A549 (cell line): ENCODE measurements around the gene SPINK14. TPM values are rescaled to one million over a fixed set of nuclear protein-coding genes. Genes with fewer than 3 reads are reported as not detected.

Experiments
- ATAC-seq, 2 experiments: fragments of 200-7000 bp in 1 of 2; fragments of >200 bp in 1 of 2; cut with Nextera tagmentation in 1 of 2; cut with Tn5 transposase in 1 of 2; 3 replicates each; pipeline versions ENCODE4 v1.8.0 to v1.9.1; 2018 to 2020; ENCODE audit warnings: mild to moderate bottlenecking in 1 of 2, moderate library complexity in 1 of 2
- CTCF ChIA-PET: fragments of 300-600 bp; sonication (Branson Sonifier 250); formaldehyde crosslinking; extraction: SDS; loops from one replicate; lab custom pipeline; 2021; ENCODE audit warnings: antibody characterized with exemption, inconsistent platforms; lab: Yijun Ruan, JAX
- POLR2A ChIA-PET: fragments of 350-600 bp; formaldehyde crosslinking; extraction: SDS; loops from one replicate; lab custom pipeline; 2021; ENCODE audit warnings: antibody characterized with exemption, inconsistent platforms; lab: Yijun Ruan, JAX
- DNase-seq, 2 experiments: peaks; one replicate each; pipeline versions ENCODE4 v3.0.0 to v3.0.0-alpha.2; 2011 to 2016; ENCODE audit warnings: low read depth in 1 of 2, low spot score in 1 of 2
- FAIRE-seq: peaks from 2 replicates; lab custom pipeline; 2011; peaks lifted over from hg19 to GRCh38; lab: Jason Lieb, UNC
- H3K27ac ChIP-seq, 2 experiments: fragments of >200 bp; sonication (Bioruptor Twin); formaldehyde crosslinking; 3 replicates each; pipeline ENCODE4 v1.5.1; 2016 to 2017
- H3K4me1 ChIP-seq: fragments of >200 bp; sonication (Bioruptor Twin); formaldehyde crosslinking; 3 replicates; pipeline ENCODE4 v1.6.1; 2016
- H3K4me2 ChIP-seq: fragments of >200 bp; sonication (Bioruptor Twin); formaldehyde crosslinking; 3 replicates; pipeline ENCODE4 v1.6.1; 2016
- H3K4me3 ChIP-seq: fragments of >200 bp; sonication (Bioruptor Twin); formaldehyde crosslinking; 3 replicates; pipeline ENCODE4 v1.5.1; 2016
- H3K9me3 ChIP-seq: fragments of >200 bp; sonication (Bioruptor Twin); formaldehyde crosslinking; 3 replicates; pipeline ENCODE4 v1.6.1; 2016
- BCL3 ChIP-seq: fragments of >200 bp; sonication (Bioruptor Twin); formaldehyde crosslinking; IDR thresholded peaks from 3 replicates; pipeline ENCODE4 v1.6.1; 2016
- CBX8 ChIP-seq: fragments of 200-600 bp; sonication (generic); IDR thresholded peaks from 2 replicates; pipeline ENCODE4 v1.6.1; 2016
- CHD2 ChIP-seq: fragments of 150-350 bp; IDR thresholded peaks from 2 replicates; pipeline ENCODE4 v1.6.1; 2014; ENCODE audit warnings: low read length; ENCODE audit not compliant: partially characterized antibody
- E2F6 ChIP-seq: IDR thresholded peaks from 2 replicates; pipeline ENCODE4 v1.6.1; 2012; ENCODE audit warnings: low read depth, borderline replicate concordance
- EHMT2 ChIP-seq: fragments of 200-600 bp; sonication (generic); IDR thresholded peaks from 2 replicates; pipeline ENCODE4 v1.6.1; 2016; ENCODE audit warnings: antibody characterized with exemption, low read depth, mild to moderate bottlenecking, moderate library complexity
- ESRRA ChIP-seq: fragments of 150-350 bp; IDR thresholded peaks from 2 replicates; pipeline ENCODE4 v1.6.1; 2014; ENCODE audit warnings: mild to moderate bottlenecking, low read length, borderline replicate concordance
- FOSB ChIP-seq: fragments of 250-450 bp; sonication (Bioruptor Pico); IDR thresholded peaks from 2 replicates; pipeline ENCODE4 v1.5.0; 2020; ENCODE audit warnings: mild to moderate bottlenecking, moderate library complexity
- GATA3 ChIP-seq: IDR thresholded peaks from 2 replicates; pipeline ENCODE4 v1.6.1; 2012; ENCODE audit warnings: borderline replicate concordance
- HDAC2 ChIP-seq: fragments of 200-600 bp; sonication (generic); IDR thresholded peaks from 2 replicates; pipeline ENCODE4 v1.6.1; 2016
- HMGXB4 ChIP-seq: fragments of 250-450 bp; sonication (Bioruptor Pico); IDR thresholded peaks from 2 replicates; pipeline ENCODE4 v1.5.0; 2021; ENCODE audit warnings: mild to moderate bottlenecking, moderate library complexity, borderline replicate concordance
- HOXB5 ChIP-seq: fragments of 250-450 bp; sonication (Bioruptor Pico); IDR thresholded peaks from 2 replicates; pipeline ENCODE4 v1.5.0; 2020; ENCODE audit warnings: mild to moderate bottlenecking, moderate library complexity
- JUN ChIP-seq, 2 experiments: fragments of >200 bp; sonication (Bioruptor Twin); formaldehyde crosslinking; IDR thresholded peaks; 2 replicates in 1 of 2; 3 replicates in 1 of 2; pipeline ENCODE4 v1.6.1; 2016 to 2017
- JUNB ChIP-seq: fragments of >200 bp; sonication (Bioruptor Twin); formaldehyde crosslinking; IDR thresholded peaks from 2 replicates; pipeline ENCODE4 v1.6.1; 2016
- KDM5A ChIP-seq: fragments of 200-600 bp; sonication (generic); IDR thresholded peaks from 2 replicates; pipeline ENCODE4 v1.6.1; 2016; ENCODE audit warnings: antibody characterized with exemption, mild to moderate bottlenecking
- MAX ChIP-seq: IDR thresholded peaks from 2 replicates; pipeline ENCODE4 v1.6.1; 2012
- MAZ ChIP-seq: fragments of 150-350 bp; IDR thresholded peaks from 2 replicates; pipeline ENCODE4 v1.6.1; 2014; ENCODE audit warnings: antibody characterized with exemption, low read depth, low read length, borderline replicate concordance
- MYC ChIP-seq: IDR thresholded peaks from 2 replicates; pipeline ENCODE4 v1.6.1; 2012; ENCODE audit warnings: mild to moderate bottlenecking, inconsistent platforms, low read length, improper control_type of control experiment, borderline replicate concordance
- NFE2L2 ChIP-seq: fragments of 150-350 bp; conservative IDR thresholded peaks from 2 replicates; pipeline ENCODE4 v1.6.1; 2014; ENCODE audit warnings: low read length
- NR3C1 ChIP-seq: fragments of >200 bp; sonication (Bioruptor Twin); formaldehyde crosslinking; IDR thresholded peaks from 3 replicates; pipeline ENCODE4 v1.6.1; 2017
- PHF8 ChIP-seq: fragments of 200-600 bp; sonication (generic); IDR thresholded peaks from 2 replicates; pipeline ENCODE4 v1.6.1; 2016; ENCODE audit warnings: low read depth, mild to moderate bottlenecking, antibody characterized with exemption, moderate library complexity, borderline replicate concordance
- RAD21 ChIP-seq, 2 experiments: fragments of >200 bp in 1 of 2; sonication (Bioruptor Twin) in 1 of 2; formaldehyde crosslinking in 1 of 2; IDR thresholded peaks in 1 of 2; conservative IDR thresholded peaks in 1 of 2; 2 replicates in 1 of 2; 3 replicates in 1 of 2; pipeline ENCODE4 v1.6.1; 2012 to 2018; ENCODE audit warnings: inconsistent platforms in 1 of 2
- RCOR1 ChIP-seq: fragments of 150-350 bp; IDR thresholded peaks from 2 replicates; pipeline ENCODE4 v1.6.1; 2014; ENCODE audit warnings: antibody characterized with exemption, low read length, low read depth
- RNF2 ChIP-seq: fragments of 200-600 bp; sonication (generic); IDR thresholded peaks from 2 replicates; pipeline ENCODE4 v1.6.1; 2016; ENCODE audit warnings: low read depth, mild to moderate bottlenecking, antibody characterized with exemption, moderate library complexity, borderline replicate concordance
- SMC3 ChIP-seq: fragments of >200 bp; sonication (Bioruptor Twin); formaldehyde crosslinking; IDR thresholded peaks from 3 replicates; pipeline ENCODE4 v1.6.1; 2018; ENCODE audit warnings: inconsistent platforms
- SREBF2 ChIP-seq: fragments of 450-650 bp; IDR thresholded peaks from 2 replicates; pipeline ENCODE4 v1.6.1; 2014; ENCODE audit warnings: mild to moderate bottlenecking, moderate library complexity
- TP53 ChIP-seq: fragments of 250-450 bp; sonication (Bioruptor Pico); IDR thresholded peaks from 2 replicates; pipeline ENCODE4 v1.5.0; 2021; ENCODE audit warnings: mild to moderate bottlenecking, moderate library complexity
- USF2 ChIP-seq: fragments of 450-650 bp; IDR thresholded peaks from 2 replicates; pipeline ENCODE4 v1.6.1; 2014; ENCODE audit warnings: antibody characterized with exemption
- WGBS: methylation state at CpG from one replicate; pipeline ENCODE4 v1.1.6; 2017; ENCODE audit errors: missing lambda C conversion rate; 5-methylcytosine and 5-hydroxymethylcytosine counted together
- polyA plus RNA-seq, 4 experiments: library from polyadenylated mRNA; depleted of rRNA in 3 of 4; stranded (reverse); fragments of >200 nt; fragmentation: RNase III in 1 of 4; extraction: RNeasy Plus Mini Kit Qiagen cat#74134 plus additional on column Dnase treatment in 1 of 4; gene quantifications; 2 replicates in 3 of 4; 3 replicates in 1 of 4; pipeline ENCODE4 v1.2.3, GENCODE V29; 2011 to 2017

The SPINK14 gene
- polyA plus RNA-seq, 2 of the 4 experiments (the other 2 are of a cell fraction), result not detected

GRCh38 chr5:148172377-148172776 lies 4.0 kb downstream of the SPINK14 start:
- no peak for DNase-seq
- 2% methylated on average over 2 of the region's 2 CpGs for WGBS
- Histone ChIP-seq H3K4me3 (no peak overlapping the region), H3K4me2 (no peak overlapping the region), H3K4me1 (no peaks in the 10 kb centered on the region), H3K27ac (no peak overlapping the region), H3K9me3 (no peaks in the 10 kb centered on the region)
- no peak for FAIRE-seq
- CTCF ChIA-PET, result interaction anchor here (1.5 kb wide), 1 partner anchor 559 kb away, joined by 5 read pairs; no protein-coding TSS in a partner anchor
- no peak for ATAC-seq
- POLR2A ChIA-PET, result no interaction called here
- TF ChIP-seq HOXB5, result no peak
- no peak for TF ChIP-seq JUNB
- TF ChIP-seq RNF2, result no peak
- TF ChIP-seq GATA3, result no peak
- TF ChIP-seq NR3C1, result no peak
- TF ChIP-seq PHF8, result no peak
- TF ChIP-seq ESRRA, result no peak
- no peak for TF ChIP-seq MAX
- no peak for TF ChIP-seq E2F6
- TF ChIP-seq MAZ, result no peak
- TF ChIP-seq RAD21 (conservative IDR thresholded peaks at IDR 0.05 in 1 of 2, IDR thresholded peaks at IDR 0.05 in 1 of 2), result no peak
- no peak for TF ChIP-seq HDAC2
- TF ChIP-seq BCL3, result no peak
- TF ChIP-seq FOSB (CRISPR knock-in tag), result no peak
- TF ChIP-seq RCOR1, result no peak
- TF ChIP-seq SREBF2, result no peak

- 1% methylated on average over 2 of the region's 2 CpGs for WGBS
- H3K4me2 ChIP-seq, result no peak overlapping the region
- TF ChIP-seq SMC3, result no peak
- TF ChIP-seq NFE2L2, result no peak
- TF ChIP-seq CBX8, result no peak
- TF ChIP-seq JUN (IDR thresholded peaks at IDR 0.05), result no peak
- no peak for TF ChIP-seq PHF8
- no peak for TF ChIP-seq RCOR1
- no peak for TF ChIP-seq KDM5A
- no peak for TF ChIP-seq HOXB5
- no peak for TF ChIP-seq RAD21 (conservative IDR thresholded peaks at IDR 0.05 in 1 of 2, IDR thresholded peaks at IDR 0.05 in 1 of 2)
- no peak for TF ChIP-seq HMGXB4 (CRISPR knock-in tag)
- TF ChIP-seq CHD2, result no peak
- no peak for TF ChIP-seq MYC
- no peak for TF ChIP-seq TP53
- no peak for TF ChIP-seq USF2
- TF ChIP-seq EHMT2, result no peak
- H3K4me1 ChIP-seq, result no peaks in the 10 kb centered on the region
- ChIA-PET POLR2A (no interaction called here), CTCF (interaction anchor here (1.5 to 2.4 kb wide), 2 partner anchors 198 to 555 kb away, joined by 5 to 14 read pairs; no protein-coding TSS in a partner anchor)
- DNase-seq (no peak), FAIRE-seq (no peak), ATAC-seq (no peak)
- no peaks in the 10 kb centered on the region for H3K9me3 ChIP-seq
- H3K27ac ChIP-seq, result no peak overlapping the region
- no peak overlapping the region for H3K4me3 ChIP-seq
Measured at GRCh38 chr5:148176480-148176879, 8.1 kb downstream of the SPINK14 start.
